Measurements from ENCODE around the gene SERPINA5. TPM values are rescaled to one million over a fixed set of nuclear protein-coding genes. Genes with fewer than 3 reads are reported as not detected.
"Not testable (repeated sequence)": the region's sequence is repeated elsewhere in the genome, so short reads cannot be mapped to it uniquely, and the experiment has no call there.

The SERPINA5 gene
- total RNA-seq, 1 donor from 2014 or later: 0.48 TPM

DNA sequence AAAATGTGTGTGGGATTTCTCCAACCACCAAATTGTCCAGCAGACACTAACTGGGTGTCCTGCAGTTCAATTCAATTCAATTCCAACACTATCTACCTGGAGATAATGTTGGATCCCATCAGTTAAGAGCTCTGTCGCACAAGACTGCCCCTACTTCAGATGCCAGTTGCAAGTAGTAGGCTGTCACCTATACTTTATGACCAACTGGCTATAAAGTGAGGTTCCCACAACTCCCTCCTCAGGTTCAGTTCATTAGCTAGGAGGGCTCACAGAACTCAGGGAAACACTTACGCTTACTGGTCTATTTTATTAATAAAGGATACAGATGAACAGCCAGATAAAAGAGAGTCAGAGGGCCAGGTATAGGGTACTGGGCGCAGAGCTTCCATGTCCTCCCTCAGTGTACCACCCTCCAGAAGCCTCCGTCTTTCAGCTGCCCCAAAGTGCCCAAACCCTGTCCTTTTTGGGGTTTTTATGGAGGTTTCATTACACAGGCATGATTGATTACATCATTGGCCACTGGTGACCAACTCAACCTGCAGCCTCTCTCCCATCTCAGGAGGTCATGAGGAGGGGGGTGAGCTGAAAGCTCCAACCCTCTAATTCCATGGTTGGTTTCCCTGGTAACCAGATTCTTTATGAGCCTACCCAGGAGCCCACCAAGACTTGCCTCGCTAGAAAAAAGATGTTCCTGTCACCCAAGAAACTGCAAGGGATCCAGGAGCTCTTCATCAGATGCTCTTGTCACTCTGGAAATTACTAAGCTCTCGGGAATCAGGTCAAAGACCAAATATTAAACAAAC lies 7.5 kb upstream of the SERPINA5 start:
- peak; percentile 39 for DNase-seq (ENCODE audit: low spot score)

DNA sequence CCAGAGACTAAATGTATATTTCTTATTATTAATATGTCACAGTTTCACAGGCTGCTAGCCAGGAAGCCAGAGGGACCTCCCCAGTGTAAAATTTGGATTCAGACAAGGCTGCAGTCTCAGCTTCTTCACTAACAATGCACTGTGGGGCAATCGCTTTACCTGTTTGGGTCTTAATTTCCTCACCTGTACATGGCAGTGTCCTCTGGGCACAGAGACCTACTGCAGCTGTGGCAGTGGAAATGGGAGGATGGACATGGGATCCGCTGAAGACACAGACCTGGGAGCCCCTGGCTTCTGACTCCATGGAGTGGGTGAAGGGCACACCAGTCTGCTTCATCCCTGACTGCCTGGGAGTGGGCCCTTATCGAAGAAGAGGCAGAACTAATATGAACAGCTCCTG lies 6.9 kb upstream of the SERPINA5 start:
- DNase-seq (ENCODE audit: low spot score): peak; percentile 82

DNA sequence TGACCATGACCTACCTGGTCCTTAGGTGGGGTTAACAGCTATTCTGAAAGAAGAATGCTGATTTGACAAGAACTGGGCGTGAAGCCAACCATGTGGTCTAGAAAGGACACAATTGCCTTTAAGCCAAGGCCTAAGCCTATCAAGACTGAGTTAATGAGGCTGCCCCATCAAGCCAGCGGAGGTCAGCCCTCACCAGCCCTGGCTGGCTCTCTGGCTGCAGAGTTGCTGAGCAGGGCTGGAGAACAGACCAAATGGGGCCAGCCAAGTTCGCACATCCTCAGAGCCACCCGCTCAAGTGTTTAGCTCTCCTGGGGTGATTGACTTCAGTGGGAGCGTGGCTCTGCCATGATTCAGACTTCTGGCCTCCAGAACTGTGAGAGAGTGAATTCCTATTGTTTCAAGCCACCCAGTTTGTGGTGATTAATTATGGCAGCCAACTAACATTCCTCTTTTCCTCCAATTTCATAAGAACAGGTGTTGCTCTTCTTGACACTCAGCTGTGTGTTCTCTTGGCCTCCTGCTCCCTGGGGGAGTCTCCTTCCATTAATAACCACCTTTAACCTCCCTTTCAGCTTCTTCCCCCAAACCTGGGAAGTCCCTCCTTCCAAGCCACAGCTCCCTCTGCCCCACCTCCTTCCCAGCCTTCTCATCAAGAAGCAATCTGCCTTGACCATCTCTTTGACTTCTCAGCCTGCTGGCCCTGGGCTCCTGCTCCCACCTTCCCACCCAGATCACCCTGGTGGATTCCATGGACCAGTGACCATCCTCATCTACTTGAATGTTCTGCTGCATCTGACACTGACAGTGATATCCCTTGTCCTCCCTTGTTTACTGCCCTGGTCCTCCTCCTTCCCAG lies 5.3 kb upstream of the SERPINA5 start:
- peak; percentile 75 for DNase-seq (ENCODE audit: low spot score)

DNA sequence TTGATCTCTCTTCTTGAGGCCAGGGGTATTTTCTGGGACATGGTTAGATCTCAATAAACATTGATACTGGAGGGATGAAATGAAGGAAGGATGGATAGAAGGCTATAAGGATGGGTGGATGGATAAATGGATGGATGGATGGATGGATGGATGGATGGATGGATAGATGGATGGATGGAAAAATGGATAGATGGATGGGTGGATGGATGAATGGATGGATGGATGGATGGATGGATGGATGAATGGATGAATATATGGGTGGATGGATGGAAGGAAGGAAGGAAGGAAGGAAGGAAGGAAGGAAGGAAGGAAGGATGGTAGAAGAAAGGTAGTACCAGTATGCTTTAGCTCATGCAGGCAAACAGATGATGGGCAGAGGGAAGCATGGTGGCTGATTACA lies 3.8 kb upstream of the SERPINA5 start:
- not testable (repeated sequence) for DNase-seq (ENCODE audit: low spot score)

DNA sequence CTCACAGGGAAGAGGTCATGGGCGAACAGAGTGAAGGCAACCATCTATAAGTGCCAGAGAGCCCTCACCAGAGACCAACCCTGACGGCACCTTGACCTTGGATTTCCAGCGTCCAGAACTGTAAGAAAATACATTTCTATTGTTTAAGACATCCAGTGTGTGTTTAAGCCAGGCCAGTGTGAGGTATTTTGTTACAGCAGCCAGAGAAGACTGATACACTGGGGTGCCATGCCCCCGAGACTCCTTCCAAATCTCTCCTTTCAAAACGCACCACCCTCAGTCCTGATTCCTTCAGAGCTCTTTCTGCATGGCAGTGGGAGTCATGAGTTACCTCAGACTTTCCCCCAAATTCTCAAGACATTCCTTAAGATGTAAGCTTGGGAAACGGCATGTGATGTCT lies 2.5 kb upstream of the SERPINA5 start:
- no peak for DNase-seq (ENCODE audit: low spot score)

DNA sequence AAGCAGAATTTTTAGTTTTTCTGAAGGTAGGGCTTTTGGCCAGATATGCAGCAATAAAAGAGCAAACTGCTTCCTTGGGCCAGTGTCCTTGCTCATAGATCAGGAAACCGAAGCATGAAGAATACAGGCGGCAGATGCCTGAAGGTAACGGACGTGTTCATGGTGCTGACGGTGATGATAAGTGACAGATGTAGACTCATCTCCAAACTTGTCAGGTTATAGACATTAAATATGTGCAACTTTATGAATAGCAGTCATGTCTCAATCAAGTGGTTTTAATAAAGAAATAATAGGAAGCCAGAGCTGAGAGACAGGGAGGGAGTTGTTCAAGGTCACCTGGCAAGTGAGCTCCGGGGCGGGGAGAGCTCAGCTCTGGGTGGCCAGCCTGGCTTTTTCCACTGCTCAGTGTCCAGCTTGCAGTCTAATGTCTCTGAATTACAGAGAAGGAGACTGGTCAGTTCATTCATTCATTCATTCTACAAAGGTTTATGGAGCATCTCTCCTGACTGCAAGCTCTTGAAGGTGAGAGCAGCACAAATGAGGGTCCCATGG lies 1.0 kb downstream of the SERPINA5 start:
- DNase-seq (ENCODE audit: low spot score): no peak

DNA sequence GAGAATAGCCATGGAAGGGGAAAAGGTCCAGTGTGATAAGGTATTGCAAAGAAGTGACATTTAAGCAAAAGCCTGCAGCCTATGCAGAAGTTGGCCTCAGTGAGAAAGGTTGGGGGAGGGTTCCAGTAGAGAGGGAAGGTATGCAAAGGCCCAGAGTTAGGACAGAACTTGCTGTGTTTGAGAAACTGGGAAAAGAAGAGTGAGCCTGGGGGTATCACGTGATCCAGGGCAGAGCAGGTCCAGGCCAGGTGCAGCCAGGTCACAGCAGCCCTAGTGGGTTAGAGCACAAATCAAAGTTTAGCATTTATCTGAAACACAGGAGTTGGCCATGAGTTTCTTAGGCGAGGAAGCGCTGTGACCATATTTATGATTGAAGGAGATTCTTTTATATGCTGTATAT lies 1.6 kb downstream of the SERPINA5 start:
- no peak for DNase-seq (ENCODE audit: low spot score)

DNA sequence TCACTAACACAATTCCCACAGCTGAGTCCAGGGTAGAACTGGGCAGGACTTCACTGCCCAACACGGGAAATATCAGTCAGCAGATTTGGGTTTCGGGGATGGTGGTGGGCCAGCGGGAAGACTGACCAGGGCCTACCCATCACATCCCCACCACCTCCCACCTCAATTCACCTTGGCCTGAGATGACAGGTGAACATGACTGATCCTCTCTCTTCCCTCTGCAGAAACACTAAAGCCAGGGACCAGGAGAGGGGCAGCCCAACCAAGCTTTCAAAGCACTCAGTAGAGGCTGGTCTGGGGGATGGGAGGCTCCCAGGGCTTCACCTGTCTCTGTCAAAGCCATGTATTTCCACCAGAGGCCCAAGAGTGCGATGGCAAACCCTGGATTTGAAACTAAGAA lies 2.3 kb downstream of the SERPINA5 start:
- DNase-seq (ENCODE audit: low spot score): no peak

DNA sequence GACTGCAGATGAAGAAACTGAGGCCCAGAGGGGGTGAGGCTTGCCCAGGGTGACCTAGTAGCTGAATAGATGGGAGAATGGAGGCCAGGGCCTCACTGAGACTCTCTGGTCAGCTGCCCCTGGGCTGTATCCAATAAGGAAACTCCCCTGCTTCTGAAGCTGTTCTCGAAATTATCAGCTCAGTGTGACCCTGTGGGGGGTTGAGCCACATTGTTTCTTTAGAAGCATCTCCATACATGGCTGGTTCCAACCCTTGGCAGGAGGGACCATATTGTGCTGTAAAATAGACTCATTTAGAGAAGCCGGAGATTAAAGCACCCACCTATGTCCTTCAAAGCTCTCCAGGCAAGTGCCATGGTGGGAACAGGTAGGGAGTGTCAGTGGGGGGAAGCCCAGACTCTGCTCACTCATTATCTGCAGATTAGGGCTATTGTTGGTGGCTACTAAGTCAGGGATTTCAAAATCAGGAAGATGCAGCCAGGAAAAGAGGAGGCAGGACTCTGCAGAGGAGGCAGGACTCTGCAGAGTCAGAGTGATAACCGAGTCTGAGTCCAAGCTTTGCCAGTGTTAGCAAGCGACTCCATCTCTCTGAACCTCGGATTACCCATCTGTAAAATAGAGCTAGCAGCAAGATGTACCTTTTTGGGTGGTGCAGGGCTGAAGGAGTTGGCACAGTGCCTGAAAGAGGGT lies 3.5 kb downstream of the SERPINA5 start:
- DNase-seq (ENCODE audit: low spot score): no peak

DNA sequence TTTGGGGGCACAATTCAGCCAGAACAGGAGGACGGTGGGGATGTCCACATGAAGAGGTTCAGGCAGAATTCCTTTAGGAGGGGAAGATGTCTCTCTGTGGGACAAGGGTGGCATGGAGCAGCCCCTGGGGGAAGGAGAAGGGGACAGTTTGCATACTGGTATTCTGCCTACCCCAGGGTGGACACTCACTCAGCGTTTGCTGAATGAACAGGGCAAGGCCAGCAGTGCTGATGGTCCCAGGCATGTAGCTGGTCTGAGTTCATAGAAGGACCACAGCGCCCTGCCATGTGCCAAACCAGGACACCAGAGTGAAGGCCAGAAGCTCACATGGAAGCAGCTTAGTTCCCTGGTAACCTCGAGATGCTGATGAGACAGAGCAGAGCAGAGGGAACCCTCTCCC lies 5.4 kb downstream of the SERPINA5 start:
- no peak for DNase-seq (ENCODE audit: low spot score)

DNA sequence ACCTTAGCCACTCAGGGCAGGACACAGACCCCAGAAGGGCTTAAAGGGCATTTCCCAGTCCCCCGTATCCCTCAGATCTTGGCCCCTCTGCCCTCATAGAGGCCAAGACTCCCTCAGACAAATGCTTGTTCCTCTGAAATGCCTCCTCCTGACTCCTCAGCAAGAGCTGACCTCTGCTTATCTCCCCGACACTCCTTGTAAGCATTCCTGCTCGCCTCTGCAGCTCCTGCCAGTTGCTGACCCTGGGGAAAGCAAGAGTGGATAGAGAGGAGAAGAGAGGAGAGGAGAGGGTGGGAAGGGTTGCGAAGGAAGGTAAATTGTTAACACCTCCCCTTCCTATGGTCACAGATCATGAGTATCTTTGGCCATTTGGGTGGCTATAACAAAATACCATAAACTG lies 7.1 kb downstream of the SERPINA5 start:
- DNase-seq (ENCODE audit: low spot score): no peak

DNA sequence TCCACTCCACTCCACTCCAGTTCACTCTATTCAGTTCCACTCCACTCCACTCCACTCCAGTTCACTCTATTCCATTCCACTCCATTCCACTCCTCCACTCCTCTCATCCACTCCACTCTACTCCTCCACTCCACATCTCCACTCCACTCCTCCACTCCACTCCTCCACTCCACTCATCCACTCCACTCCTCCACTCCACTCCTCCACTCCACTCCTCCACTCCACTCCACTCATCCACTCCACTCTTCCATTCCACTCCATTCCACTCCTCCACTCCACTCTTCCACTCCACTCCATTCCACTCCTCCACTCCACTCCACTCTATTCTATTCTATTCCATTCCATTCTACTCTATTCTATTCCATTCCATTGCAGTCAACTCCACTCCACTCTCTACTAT lies 9.8 kb downstream of the SERPINA5 start:
- no peak for DNase-seq (ENCODE audit: low spot score)

DNA sequence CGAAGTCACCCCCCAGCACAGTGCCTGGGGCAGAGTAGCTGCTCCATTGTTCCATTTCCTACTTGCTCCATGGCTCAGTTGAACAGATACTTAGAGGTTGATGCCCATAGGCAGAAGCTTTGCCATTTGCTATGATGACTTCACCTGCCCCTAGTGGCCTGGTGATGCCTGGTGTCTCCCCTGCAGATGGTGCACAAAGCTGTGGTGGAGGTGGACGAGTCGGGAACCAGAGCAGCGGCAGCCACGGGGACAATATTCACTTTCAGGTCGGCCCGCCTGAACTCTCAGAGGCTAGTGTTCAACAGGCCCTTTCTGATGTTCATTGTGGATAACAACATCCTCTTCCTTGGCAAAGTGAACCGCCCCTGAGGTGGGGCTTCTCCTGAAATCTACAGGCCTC lies 10.6 kb downstream of the SERPINA5 start:
- DNase-seq (ENCODE audit: low spot score): no peak

DNA sequence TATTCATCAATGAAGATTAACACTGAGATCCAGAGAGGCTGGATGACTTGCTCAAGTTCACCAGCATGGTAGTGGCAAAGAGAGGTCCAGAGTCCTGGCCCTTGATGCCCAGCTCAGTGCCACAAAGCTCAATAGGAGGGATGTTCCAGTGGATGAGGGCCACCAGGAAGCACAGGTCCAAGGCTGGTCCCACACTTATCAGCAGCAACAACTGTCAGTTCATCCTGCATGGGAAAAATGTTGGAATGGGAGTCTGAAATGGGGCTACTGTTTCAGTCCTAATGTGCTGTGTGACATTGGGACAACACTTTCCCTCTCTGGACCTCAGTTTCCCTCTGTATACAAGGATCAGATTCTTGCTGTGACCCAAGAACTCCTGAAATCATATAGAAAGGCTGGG lies 11.2 kb downstream of the SERPINA5 start:
- no peak for DNase-seq (ENCODE audit: low spot score)

DNA sequence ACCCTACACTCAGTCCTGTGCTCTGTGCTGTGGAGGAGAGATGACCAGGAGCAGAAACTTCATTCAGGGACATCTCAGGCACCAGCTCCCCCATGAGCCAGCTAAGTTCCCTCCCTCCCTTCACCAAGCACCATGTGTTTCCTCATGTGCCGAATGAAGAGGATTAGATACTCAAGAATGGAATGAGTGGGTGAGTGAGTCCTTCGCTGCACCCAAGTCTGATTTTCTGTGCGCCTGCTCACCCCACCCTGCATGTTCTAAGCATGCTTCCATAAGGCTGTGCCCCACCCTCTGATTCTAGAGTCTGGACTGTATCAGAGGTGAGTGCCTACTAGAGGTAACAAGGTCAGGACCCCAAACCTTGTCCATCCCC lies 12.1 kb downstream of the SERPINA5 start:
- no peak for DNase-seq (ENCODE audit: low spot score)

DNA sequence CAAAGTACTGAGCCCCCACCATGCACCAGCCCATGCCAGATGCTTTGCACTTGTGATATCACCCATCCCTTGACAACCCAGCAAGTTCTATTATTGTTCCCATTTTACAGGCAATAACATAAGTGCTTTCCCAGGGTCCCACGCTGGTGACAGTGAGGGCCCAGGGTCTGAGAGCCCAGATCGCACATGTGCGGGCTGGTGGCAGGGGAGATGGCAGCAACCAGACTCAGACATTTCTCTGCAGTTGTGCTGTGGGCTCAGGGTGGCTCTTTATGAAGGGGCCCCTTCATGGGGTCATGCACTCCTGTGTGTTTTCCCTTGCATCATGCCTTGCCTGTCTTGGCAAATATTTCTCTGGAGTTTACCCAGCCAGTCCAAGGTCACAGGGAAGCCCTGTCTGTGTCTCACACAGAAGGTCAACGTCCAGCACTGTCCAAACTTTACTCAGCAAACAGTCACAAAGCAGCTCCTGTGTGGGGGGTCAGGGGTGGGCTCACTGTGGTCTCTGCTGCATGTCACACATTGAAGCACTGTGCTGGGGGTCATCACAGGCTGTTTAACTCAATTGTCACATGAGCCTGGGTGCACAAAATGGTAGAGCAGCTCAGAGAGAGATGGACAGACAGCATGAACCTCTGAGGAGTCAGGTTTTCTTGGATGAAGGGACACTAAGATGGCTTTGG lies 12.7 kb downstream of the SERPINA5 start:
- DNase-seq (ENCODE audit: low spot score): no peak

DNA sequence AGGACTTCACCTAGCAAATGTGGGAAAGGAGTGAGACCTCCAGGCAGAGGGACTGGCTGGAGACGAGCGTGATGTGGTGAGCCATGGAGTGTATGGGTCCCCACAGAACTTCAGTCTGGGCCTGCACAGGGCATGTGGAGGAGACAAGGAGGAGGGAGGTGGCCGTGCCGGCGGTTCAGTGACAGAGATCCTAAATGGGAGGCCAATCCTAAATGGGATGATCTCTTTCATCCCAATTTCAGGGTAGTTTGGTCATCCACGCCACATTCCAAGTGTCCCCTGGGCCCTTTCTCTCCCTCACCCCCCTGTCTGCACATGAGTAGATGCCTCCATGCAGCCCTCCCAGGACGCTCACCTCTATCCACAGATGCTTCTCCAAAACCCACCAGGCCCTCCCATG lies 13.2 kb downstream of the SERPINA5 start:
- no peak for DNase-seq (ENCODE audit: low spot score)

DNA sequence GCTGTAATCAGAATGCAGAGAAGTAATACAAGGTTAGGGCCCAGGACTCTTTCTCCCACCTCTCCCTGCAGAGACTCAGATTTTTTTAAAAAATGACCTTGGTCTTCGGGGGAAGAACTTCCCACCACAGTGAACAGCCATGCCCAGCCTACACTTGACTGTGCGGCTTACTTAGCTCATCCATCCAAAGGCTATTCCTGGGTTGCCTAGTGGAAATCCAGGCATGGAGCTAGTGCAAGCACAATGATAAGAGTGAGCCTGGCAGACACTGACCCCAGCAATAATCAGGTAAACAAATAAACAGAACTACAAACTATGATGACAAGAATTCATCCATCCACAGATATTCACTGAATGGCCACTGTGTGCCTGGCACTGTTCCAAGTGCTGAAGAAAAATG lies 14.7 kb downstream of the SERPINA5 start:
- no peak for DNase-seq (ENCODE audit: low spot score)

DNA sequence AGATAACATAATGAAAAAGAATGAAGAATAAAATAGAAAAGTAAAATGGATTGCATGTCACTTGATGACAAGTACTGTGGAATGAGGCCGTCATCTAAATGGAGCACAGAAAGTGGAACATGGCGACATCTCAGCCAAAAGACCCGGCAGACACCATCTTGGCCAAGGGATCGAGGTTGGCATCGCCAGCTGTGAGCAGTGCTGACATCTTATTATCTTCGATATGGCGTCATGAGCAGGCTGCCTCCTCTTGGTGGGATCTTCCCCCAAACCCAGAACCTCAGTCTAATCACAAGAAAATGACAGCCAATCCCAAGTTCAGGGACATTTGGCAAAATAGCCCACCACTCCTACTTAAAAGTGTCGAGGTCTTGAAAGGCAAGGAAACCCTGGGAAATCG lies 15.1 kb downstream of the SERPINA5 start:
- no peak for DNase-seq (ENCODE audit: low spot score)

DNA sequence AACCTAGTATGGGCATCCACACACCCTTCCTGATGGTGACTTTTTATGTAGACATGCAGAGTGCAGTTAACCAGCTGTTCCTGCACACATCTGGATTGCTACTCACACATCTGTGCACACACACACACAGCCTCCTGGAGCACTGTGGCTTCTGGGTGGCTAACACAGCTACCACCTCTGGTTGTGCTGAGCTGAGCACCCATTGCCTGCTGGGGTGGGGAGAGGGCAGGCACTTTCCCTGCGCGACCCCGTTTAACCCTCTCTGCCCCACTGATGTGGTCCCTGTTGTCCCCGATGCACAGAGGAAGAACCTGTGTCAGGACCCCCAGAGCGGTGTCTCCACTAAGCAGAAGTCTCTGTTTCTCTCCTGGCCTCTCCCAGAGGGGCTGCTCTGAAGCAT lies 16.6 kb downstream of the SERPINA5 start:
- no peak for DNase-seq (ENCODE audit: low spot score)

DNA sequence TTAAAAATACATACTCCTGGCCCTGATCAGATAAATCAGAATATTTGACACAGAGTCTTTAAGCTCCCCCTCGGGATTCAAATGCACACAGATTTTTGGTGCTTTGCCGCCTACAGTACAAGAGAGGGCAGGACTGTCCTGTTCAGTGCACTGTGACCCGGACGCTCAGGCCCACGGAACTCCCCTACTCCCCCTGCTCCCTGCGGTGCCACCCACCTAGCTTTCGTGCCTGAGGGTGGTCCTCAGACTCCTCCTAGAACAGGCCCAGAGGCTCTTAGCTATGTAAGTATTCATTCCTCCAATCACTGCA lies 17.2 kb downstream of the SERPINA5 start:
- no peak for DNase-seq (ENCODE audit: low spot score)

Measured in mesenteric fat pad (tissue), 1 donor.